ENCODE data around the gene STIM1.
A peak's percentile ranks its signal among the peaks of the same experiment; 100 is the strongest.
"Not testable (repeated sequence)": the region's sequence is repeated elsewhere in the genome, so short reads cannot be mapped to it uniquely, and the experiment has no call there.

Gene STIM1

GRCh38 chr11:4048340-4048739 lies 192.9 kb downstream of the STIM1 start:
- DNase-seq (ENCODE audit: low read depth, low spot score), result no peak
- no peak overlapping the region for H3K27ac ChIP-seq

- no peak for DNase-seq (ENCODE audit: low read depth, low spot score)
- H3K27ac ChIP-seq, result no peak overlapping the region
Observed at GRCh38 chr11:4049006-4049405, 193.5 kb downstream of the STIM1 start.

GRCh38 chr11:4050138-4050537 lies 194.7 kb downstream of the STIM1 start:
- no peak overlapping the region for H3K27ac ChIP-seq
- DNase-seq (ENCODE audit: low read depth, low spot score), result no peak

- DNase-seq (ENCODE audit: low read depth, low spot score); H3K27ac ChIP-seq: not testable (repeated sequence)
Observed at GRCh38 chr11:4053200-4053599, 197.7 kb downstream of the STIM1 start.

GRCh38 chr11:4054643-4055042 lies 199.2 kb downstream of the STIM1 start:
- H3K27ac ChIP-seq, result no peak overlapping the region
- no peak for DNase-seq (ENCODE audit: low read depth, low spot score)

- DNase-seq (ENCODE audit: low read depth, low spot score), result peak; percentile 43
Observed at GRCh38 chr11:4059424-4059823, 204.0 kb downstream of the STIM1 start.

GRCh38 chr11:4060182-4060923 lies 204.9 kb downstream of the STIM1 start:
- H3K27ac ChIP-seq, result no peak overlapping the region
- no peak for DNase-seq (ENCODE audit: low read depth, low spot score)

More at GRCh38 chr11:4059424-4059823, 204.0 kb downstream of the STIM1 start:
- peak overlapping the region; percentile 54 for H3K27ac ChIP-seq

- DNase-seq (ENCODE audit: low read depth, low spot score), result no peak
- no peak overlapping the region for H3K27ac ChIP-seq
Observed at GRCh38 chr11:4061700-4062099, 206.2 kb downstream of the STIM1 start.

- H3K27ac ChIP-seq, result no peak overlapping the region
- no peak for DNase-seq (ENCODE audit: low read depth, low spot score)
Observed at GRCh38 chr11:4063348-4063747, 207.9 kb downstream of the STIM1 start.

GRCh38 chr11:4064278-4064955 lies 209.0 kb downstream of the STIM1 start:
- no peak overlapping the region for H3K27ac ChIP-seq
- DNase-seq (ENCODE audit: low read depth, low spot score), result no peak

GRCh38 chr11:4065086-4065485 lies 209.6 kb downstream of the STIM1 start:
- DNase-seq (ENCODE audit: low read depth, low spot score), result no peak
- no peak overlapping the region for H3K27ac ChIP-seq

- no peak overlapping the region for H3K27ac ChIP-seq
- DNase-seq (ENCODE audit: low read depth, low spot score), result no peak
Observed at GRCh38 chr11:4065601-4066377, 210.3 kb downstream of the STIM1 start.

- H3K27ac ChIP-seq, result no peak overlapping the region
- no peak for DNase-seq (ENCODE audit: low read depth, low spot score)
Observed at GRCh38 chr11:4066910-4067309, 211.4 kb downstream of the STIM1 start.

- no peak overlapping the region for H3K27ac ChIP-seq
- DNase-seq (ENCODE audit: low read depth, low spot score), result no peak
Observed at GRCh38 chr11:4068962-4069361, 213.5 kb downstream of the STIM1 start.

- no peak overlapping the region for H3K27ac ChIP-seq
- DNase-seq (ENCODE audit: low read depth, low spot score), result no peak
Observed at GRCh38 chr11:4071325-4071724, 215.9 kb downstream of the STIM1 start.

GRCh38 chr11:4071914-4072313 lies 216.4 kb downstream of the STIM1 start:
- no peak for DNase-seq (ENCODE audit: low read depth, low spot score)
- H3K27ac ChIP-seq, result no peak overlapping the region

GRCh38 chr11:4072668-4073285 lies 217.3 kb downstream of the STIM1 start:
- H3K27ac ChIP-seq, result no peak overlapping the region
- peak; percentile 16 for DNase-seq (ENCODE audit: low read depth, low spot score)

GRCh38 chr11:4074266-4074665 lies 218.8 kb downstream of the STIM1 start:
- no peak for DNase-seq (ENCODE audit: low read depth, low spot score)
- H3K27ac ChIP-seq, result no peak overlapping the region

GRCh38 chr11:4076774-4077173 lies 221.3 kb downstream of the STIM1 start:
- no peak for DNase-seq (ENCODE audit: low read depth, low spot score)
- H3K27ac ChIP-seq, result no peak overlapping the region

- no peak overlapping the region for H3K27ac ChIP-seq
- DNase-seq (ENCODE audit: low read depth, low spot score), result no peak
Observed at GRCh38 chr11:4083198-4083597, 227.7 kb downstream of the STIM1 start.

All from epithelial cell of prostate (primary cell).